Liver (tissue), 9 donors: Measurements from ENCODE around the gene PCMTD2. TPM values are rescaled to one million over a fixed set of nuclear protein-coding genes. Genes with fewer than 3 reads are reported as not detected.

Experiments
- DNase-seq: peaks from one replicate; pipeline ENCODE4 v3.0.0-alpha.2; 2017; ENCODE audit warnings: low spot score
- H3K27ac ChIP-seq, 2 donors: one replicate each; pipeline ENCODE4 v1.7.0; 2013; ENCODE audit warnings: inconsistent platforms in 2 of 2, low read length in 2 of 2, control low read depth in 1 of 2, low read depth in 1 of 2, mild to moderate bottlenecking in 1 of 2
- H3K27me3 ChIP-seq, 4 donors: one replicate each; pipeline versions ENCODE4 v1.6.1 to v1.7.0; 2013; ENCODE audit warnings: low read length in 3 of 4, inconsistent platforms in 1 of 4, mild to moderate bottlenecking in 1 of 4, moderate library complexity in 1 of 4; ENCODE audit not compliant: control insufficient read depth in 4 of 4, insufficient read depth in 4 of 4
- H3K36me3 ChIP-seq, 4 donors: one replicate each; pipeline versions ENCODE4 v1.6.1 to v1.7.0; 2013; ENCODE audit warnings: low read length in 3 of 4, mild to moderate bottlenecking in 3 of 4, low read depth in 1 of 4, moderate library complexity in 1 of 4; ENCODE audit not compliant: control insufficient read depth in 4 of 4, insufficient read depth in 3 of 4
- H3K4me1 ChIP-seq, 4 donors: one replicate each; pipeline versions ENCODE4 v1.6.1 to v1.7.0; 2013; ENCODE audit warnings: low read length in 3 of 4, mild to moderate bottlenecking in 3 of 4, moderate library complexity in 1 of 4; ENCODE audit not compliant: control insufficient read depth in 4 of 4, insufficient read depth in 4 of 4
- H3K4me3 ChIP-seq, 3 donors: one replicate each; pipeline versions ENCODE4 v1.6.1 to v1.7.0; 2013; ENCODE audit warnings: low read length in 3 of 3, control low read depth in 1 of 3, low read depth in 1 of 3, mild to moderate bottlenecking in 1 of 3
- H3K9ac ChIP-seq, 2 donors: one replicate each; pipeline ENCODE4 v1.7.0; 2013; ENCODE audit warnings: low read length in 2 of 2, mild to moderate bottlenecking in 2 of 2, moderate library complexity in 2 of 2, control low read depth in 1 of 2, low read depth in 1 of 2
- H3K9me3 ChIP-seq, 4 donors: one replicate each; pipeline versions ENCODE4 v1.6.1 to v1.7.0; 2013; ENCODE audit warnings: low read length in 3 of 4; ENCODE audit not compliant: control insufficient read depth in 4 of 4
- ATF3 ChIP-seq: IDR thresholded peaks from 2 replicates; pipeline ENCODE4 v1.6.1; 2016; ENCODE audit warnings: antibody characterized with exemption
- CTCF ChIP-seq: fragments of 150-350 bp; IDR thresholded peaks from 2 replicates; pipeline ENCODE4 v1.5.1; 2017; ENCODE audit warnings: improper control_type of control experiment, low read depth, low read length; ENCODE audit not compliant: missing input control
- EGR1 ChIP-seq, 2 donors: IDR thresholded peaks; 2 replicates each; pipeline ENCODE4 v1.6.1; 2016 to 2018; ENCODE audit warnings: antibody characterized with exemption in 2 of 2, low read depth in 2 of 2
- FOXA2 ChIP-seq: IDR thresholded peaks from 2 replicates; pipeline ENCODE4 v1.6.1; 2016; ENCODE audit warnings: antibody characterized with exemption
- HNF4A ChIP-seq, 2 donors: conservative IDR thresholded peaks; 2 replicates each; pipeline ENCODE4 v1.6.1; 2016; ENCODE audit warnings: antibody characterized with exemption in 2 of 2, mild to moderate bottlenecking in 2 of 2
- HNF4G ChIP-seq: IDR thresholded peaks from 2 replicates; pipeline ENCODE4 v1.6.1; 2016; ENCODE audit warnings: antibody characterized with exemption
- MAX ChIP-seq: IDR thresholded peaks from 2 replicates; pipeline ENCODE4 v1.6.1; 2016; ENCODE audit warnings: antibody characterized with exemption
- NR2F2 ChIP-seq: IDR thresholded peaks from 2 replicates; pipeline ENCODE4 v1.6.1; 2016; ENCODE audit warnings: antibody characterized with exemption
- RAD21 ChIP-seq, 2 donors: IDR thresholded peaks; 2 replicates each; pipeline ENCODE4 v1.6.1; 2016; ENCODE audit warnings: antibody characterized with exemption in 2 of 2, mild to moderate bottlenecking in 2 of 2
- REST ChIP-seq: IDR thresholded peaks from 2 replicates; pipeline ENCODE4 v1.6.1; 2016; ENCODE audit warnings: antibody characterized with exemption, mild to moderate bottlenecking
- RXRA ChIP-seq, 2 donors: IDR thresholded peaks; 2 replicates each; pipeline ENCODE4 v1.6.1; 2017 to 2018; ENCODE audit warnings: antibody characterized with exemption in 2 of 2, mild to moderate bottlenecking in 1 of 2
- SP1 ChIP-seq: IDR thresholded peaks from 2 replicates; pipeline ENCODE4 v1.6.1; 2018; ENCODE audit warnings: antibody characterized with exemption, mild to moderate bottlenecking
- TAF1 ChIP-seq: conservative IDR thresholded peaks from 2 replicates; pipeline ENCODE4 v1.6.1; 2016; ENCODE audit warnings: antibody characterized with exemption, mild to moderate bottlenecking
- YY1 ChIP-seq: IDR thresholded peaks from 2 replicates; pipeline ENCODE4 v1.6.1; 2016; ENCODE audit warnings: antibody characterized with exemption, mild to moderate bottlenecking
- ZBTB33 ChIP-seq: IDR thresholded peaks from 2 replicates; pipeline ENCODE4 v1.6.1; 2016; ENCODE audit warnings: antibody characterized with exemption
- WGBS: extraction: QIAGEN DNeasy Blood & Tissue Kit; methylation state at CpG from one replicate; pipeline ENCODE4 v1.1.7; 2013; 5-methylcytosine and 5-hydroxymethylcytosine counted together
- polyA plus RNA-seq, 2 donors: library from polyadenylated mRNA; stranded (reverse) in 1 of 2; unstranded in 1 of 2; fragments of 200-250 nt in 1 of 2; fragments of >200 nt in 1 of 2; fragmentation: Nextera tagmentation in 1 of 2; extraction: Ambion mirVana in 1 of 2; gene quantifications; one replicate each; pipeline versions ENCODE4 v1.2.1 to v1.2.3, GENCODE V29; 2013 to 2015
- total RNA-seq, 2 donors: library from RNA; depleted of rRNA; stranded (reverse); fragments of >200 nt; gene quantifications; one replicate each; pipeline ENCODE4 v1.2.3, GENCODE V29; 2014
- donor health status: healthy.
- donor health status: healthy.
- donor health status: healthy.
- donor health status: healthy.
- donor health status: healthy.

PCMTD2 gene
- total and polyA plus RNA-seq, 4 donors: 12.7 to 74.4 (median 25.4) TPM

GRCh38 chr20:64228751-64229506, 26.6 kb upstream of the PCMTD2 start:
- Histone ChIP-seq H3K4me3 (no peak overlapping the region), H3K36me3 (no peaks in the 10 kb centered on the region), H3K27ac (no peak overlapping the region), H3K9ac (no peak overlapping the region), H3K4me1 (peaks cover 4 to 9% (median 7%) of the 10 kb centered on the region in 4 donors), H3K9me3 (no peaks in the 10 kb centered on the region), H3K27me3 (no peaks in the 10 kb centered on the region)
- DNase-seq: no peak
- WGBS: 79% methylated on average over 14 of the region's 14 CpGs
- no peak for TF ChIP-seq RXRA (IDR thresholded peaks at IDR 0.05)
- no peak for TF ChIP-seq ATF3
- no peak for TF ChIP-seq HNF4G
- no peak for TF ChIP-seq HNF4A (conservative IDR thresholded peaks at IDR 0.05)
- TF ChIP-seq RAD21 (IDR thresholded peaks at IDR 0.05): no peak
- TF ChIP-seq TAF1: no peak
- TF ChIP-seq NR2F2: no peak
- no peak for TF ChIP-seq CTCF
- TF ChIP-seq MAX: no peak
- no peak for TF ChIP-seq REST
- no peak for TF ChIP-seq EGR1 (IDR thresholded peaks at IDR 0.05; ENCODE audit: low read depth in 2 of 2)
- TF ChIP-seq ZBTB33: no peak
- no peak for TF ChIP-seq YY1
- TF ChIP-seq SP1: no peak
- TF ChIP-seq FOXA2: no peak
